NCI-H1105 treated with DMSO at 0.1 percent for 48 hours (cell line): ENCODE measurements around the gene SORCS1.

Experiments used
- DNase-seq: peaks from one replicate; lab custom pipeline; 2025; lab: John Stamatoyannopoulos, UW

SORCS1 gene

DNA sequence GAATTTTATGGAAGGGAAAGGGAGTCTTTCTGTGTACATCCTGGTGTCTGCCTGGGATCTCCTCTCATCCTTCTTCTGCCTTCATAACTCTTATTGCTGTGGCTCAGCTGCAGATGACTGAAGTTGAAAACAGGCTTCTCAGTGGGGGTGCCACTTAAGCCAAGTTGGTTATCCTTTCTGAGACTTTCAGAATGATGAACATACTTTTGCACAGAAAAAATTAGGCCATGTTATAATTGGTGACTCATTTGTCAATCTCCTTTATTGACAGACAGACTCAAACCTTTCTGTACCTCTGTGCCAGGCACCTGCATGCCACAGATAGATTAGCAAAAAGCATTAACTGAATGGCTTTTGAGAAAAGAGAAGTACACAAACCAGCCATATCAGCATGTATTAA, 430.3 kb downstream of the SORCS1 start:
- DNase-seq: no peak

DNA sequence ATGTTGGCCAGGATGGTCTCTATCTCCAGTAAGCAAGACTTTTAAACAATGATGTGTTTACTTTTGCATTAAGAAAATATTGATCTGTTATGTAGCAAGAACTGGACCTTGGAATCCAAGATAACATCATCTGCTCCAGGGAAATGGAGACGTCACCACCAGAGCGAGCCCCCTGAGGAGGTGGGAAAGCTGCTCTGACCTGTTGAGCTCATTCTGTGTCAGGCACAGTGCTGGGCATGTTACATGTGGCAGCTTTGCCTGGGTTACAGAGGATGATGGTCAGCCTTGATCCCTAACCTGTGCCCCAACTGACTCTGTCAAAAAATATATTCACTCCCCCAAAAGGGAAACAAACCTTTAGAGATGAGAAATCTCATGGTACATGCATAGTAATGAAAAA, 436.3 kb downstream of the SORCS1 start:
- no peak for DNase-seq

DNA sequence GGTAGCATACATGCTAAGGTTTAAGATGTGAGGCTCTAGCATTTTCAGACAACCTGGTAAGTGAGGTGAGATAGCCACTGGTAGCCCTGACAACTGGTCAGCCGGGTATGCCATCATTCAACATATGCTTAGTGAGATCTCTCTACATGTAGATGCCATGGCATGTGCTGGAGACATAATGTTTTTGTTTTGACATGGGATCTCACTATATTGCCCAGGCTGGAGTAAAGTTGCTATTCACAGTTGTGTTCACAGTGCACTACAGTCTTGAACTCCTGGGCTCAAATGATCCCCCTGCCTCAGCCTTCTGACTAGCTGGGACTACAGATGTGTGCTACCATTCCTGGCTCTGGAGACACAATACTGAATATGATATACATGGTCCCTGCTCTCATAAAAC, 437.3 kb downstream of the SORCS1 start:
- no peak for DNase-seq

- no peak for DNase-seq
Observed at GRCh38 chr10:106722524-106722923, 442.0 kb downstream of the SORCS1 start.

DNA sequence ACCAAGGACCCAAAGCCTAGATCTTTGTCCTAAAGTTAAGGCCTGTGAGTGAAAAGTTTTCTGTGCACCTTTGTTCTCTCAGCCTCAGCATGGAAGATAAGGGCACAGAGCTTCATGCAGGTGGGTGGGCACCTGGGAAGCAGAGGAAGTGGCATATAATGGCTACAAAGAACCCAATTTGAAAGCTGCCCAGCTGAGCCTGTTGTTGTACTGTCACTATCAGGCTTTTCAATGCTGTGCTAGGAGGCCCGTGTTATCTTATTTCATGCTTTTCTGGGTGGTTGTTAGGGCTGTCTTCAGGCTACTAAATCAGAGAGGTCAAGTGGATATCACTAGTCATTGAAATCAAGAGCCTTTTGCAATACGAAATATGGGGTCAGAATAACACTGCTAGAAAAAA, 443.8 kb downstream of the SORCS1 start:
- no peak for DNase-seq

DNA sequence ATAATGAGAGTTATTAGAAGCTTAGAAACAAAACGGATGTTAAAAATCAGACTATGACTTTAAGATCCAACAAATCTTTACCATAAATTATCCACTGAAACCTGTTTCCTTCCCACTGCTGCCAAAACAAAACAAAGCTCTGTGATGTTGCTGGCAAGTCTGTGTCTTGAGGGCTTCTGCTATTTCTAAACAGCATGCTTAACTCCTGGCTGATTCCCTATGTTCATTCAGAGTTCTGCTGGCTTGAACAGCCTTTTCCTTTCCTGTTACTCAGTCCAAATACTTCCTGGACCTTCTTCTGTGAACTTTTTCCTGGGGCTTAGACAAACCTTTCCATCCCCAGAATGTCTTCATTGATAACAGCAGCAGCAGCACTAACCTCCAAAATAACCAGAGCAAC, 448.1 kb downstream of the SORCS1 start:
- no peak for DNase-seq

- no peak for DNase-seq
Observed at GRCh38 chr10:106714734-106715555, 449.6 kb downstream of the SORCS1 start.

GRCh38 chr10:106713846-106714245, 450.7 kb downstream of the SORCS1 start:
- no peak for DNase-seq

GRCh38 chr10:106712988-106713387, 451.5 kb downstream of the SORCS1 start:
- no peak for DNase-seq

- DNase-seq: peak; percentile 15
Observed at GRCh38 chr10:106711313-106711906, 453.1 kb downstream of the SORCS1 start.

GRCh38 chr10:106708506-106708905, 456.0 kb downstream of the SORCS1 start:
- DNase-seq: no peak

DNA sequence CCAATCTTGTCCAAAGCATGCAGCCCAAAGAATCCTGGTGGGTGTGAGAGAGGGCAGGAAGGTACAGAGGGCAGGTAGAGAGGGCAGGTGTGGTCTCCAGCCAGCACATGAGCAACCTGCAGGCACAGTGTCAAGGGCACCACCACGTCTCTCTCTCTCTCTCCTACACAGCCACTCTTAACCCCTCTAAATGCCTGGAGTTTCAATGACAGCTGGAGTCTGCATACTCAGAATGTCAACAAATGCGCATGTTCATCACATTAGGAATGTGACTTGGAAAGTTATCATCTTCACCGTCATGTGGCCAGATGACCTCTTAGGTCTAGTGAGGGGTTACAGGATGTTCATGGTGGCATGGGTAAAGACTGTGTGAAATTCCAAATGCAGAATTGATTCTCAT, 456.8 kb downstream of the SORCS1 start:
- DNase-seq: no peak

DNA sequence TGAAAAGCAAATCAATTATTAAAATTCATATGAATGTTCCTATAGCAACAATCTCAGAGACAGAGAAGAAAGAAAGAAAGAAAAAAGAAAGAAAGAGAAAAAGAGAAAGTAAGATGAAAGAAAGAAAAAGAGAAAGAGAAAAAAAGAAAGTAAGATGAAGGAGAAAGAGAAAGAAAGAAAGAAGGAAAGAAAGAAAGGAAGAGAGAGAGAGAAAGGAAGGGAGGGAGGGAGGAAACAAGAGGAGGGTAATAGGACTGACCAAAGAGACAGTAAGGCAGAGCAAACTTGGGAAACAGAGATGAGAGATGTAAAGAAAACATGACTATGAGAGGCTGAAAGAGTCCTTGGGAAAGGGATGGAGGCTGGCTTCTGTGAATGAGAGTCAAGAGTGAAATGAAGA, 458.4 kb downstream of the SORCS1 start:
- no peak for DNase-seq

- DNase-seq: peak; percentile 11
Observed at GRCh38 chr10:106705681-106706100, 458.8 kb downstream of the SORCS1 start.

GRCh38 chr10:106696239-106696638, 468.3 kb downstream of the SORCS1 start:
- DNase-seq: no peak

- DNase-seq: no peak
Observed at GRCh38 chr10:106694696-106695095, 469.8 kb downstream of the SORCS1 start.

- DNase-seq: no peak
Observed at GRCh38 chr10:106682175-106682574, 482.3 kb downstream of the SORCS1 start.

DNA sequence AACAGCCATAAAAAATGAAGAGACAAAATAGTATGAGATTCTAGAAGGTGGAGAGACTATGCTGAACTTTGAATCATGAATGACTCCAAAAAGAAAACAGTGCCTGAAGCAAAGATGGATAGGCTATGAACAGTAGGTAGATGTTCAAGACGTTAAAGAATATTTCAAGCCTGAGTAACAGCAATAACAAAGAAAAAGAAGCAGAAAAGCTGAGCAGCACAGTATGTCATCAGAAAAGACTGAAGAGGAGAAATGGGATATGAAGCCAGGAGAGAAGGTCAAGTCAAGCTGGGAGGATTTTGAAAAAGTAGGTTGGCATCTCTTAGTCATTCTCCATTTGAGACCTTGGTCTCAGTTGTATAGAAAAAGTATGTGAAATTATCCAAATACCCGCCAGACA, 484.4 kb downstream of the SORCS1 start:
- no peak for DNase-seq

- DNase-seq: no peak
Observed at GRCh38 chr10:106679314-106679713, 485.2 kb downstream of the SORCS1 start.

GRCh38 chr10:106672517-106673175, 491.9 kb downstream of the SORCS1 start:
- no peak for DNase-seq

GRCh38 chr10:106661767-106662140, 502.8 kb downstream of the SORCS1 start:
- no peak for DNase-seq

DNA sequence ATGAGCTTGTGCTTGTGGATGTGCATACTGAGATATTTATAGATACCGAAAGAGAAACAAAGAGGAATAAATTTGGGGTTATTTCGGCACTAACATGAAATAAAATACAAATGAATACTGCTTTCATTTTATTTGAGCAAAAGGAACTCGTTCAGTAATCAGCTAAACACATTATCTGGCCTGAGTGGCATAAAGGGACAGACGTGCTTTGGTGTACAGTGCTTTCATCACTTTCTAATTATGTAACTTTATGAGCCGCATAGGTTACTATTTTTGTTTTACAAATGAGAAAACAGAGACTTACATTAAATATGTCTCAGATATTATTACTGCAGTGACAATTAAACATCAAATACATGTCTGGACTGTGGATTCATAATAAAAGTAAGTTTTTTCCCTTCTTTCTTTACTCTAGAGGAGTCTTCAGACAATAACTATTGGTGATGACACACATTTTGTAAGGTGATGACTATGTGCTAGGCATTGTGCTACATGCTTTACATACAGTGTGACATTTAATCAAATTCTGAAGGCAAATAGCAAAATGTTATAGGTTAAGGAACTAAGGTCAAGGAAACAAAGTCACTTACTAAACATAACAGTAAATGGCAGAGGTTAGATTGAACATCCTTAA, 503.3 kb downstream of the SORCS1 start:
- DNase-seq: no peak

GRCh38 chr10:106660550-106660949, 504.0 kb downstream of the SORCS1 start:
- DNase-seq: no peak
